Common myeloid progenitor, CD34-positive (primary cell): ENCODE results near the gene FOXP1.
"Not testable (repeated sequence)": the region's sequence is repeated elsewhere in the genome, so short reads cannot be mapped to it uniquely, and the experiment has no call there.

Experiments
- CTCF ChIA-PET: fragments of 350-600 bp; sonication (Branson Sonifier 250); formaldehyde crosslinking; loops from one replicate; lab custom pipeline; 2021; ENCODE audit warnings: antibody characterized with exemption; lab: Charles Lee
- POLR2A ChIA-PET: fragments of 350-600 bp; sonication (Branson Sonifier 250); formaldehyde crosslinking; loops from one replicate; lab custom pipeline; 2021; ENCODE audit warnings: antibody characterized with exemption; lab: Charles Lee
- DNase-seq, 3 donors: peaks; one replicate each; pipeline versions ENCODE4 v3.0.0 to v3.0.0-alpha.2; 2013
- H3K27ac ChIP-seq, 2 experiments: 1 replicate in 1 of 2; 2 replicates in 1 of 2; pipeline ENCODE4 v1.7.0; 2013; ENCODE audit warnings: inconsistent platforms in 2 of 2, low read length in 2 of 2, mild to moderate bottlenecking in 2 of 2, low read depth in 1 of 2, moderate library complexity in 1 of 2; ENCODE audit not compliant: severe bottlenecking in 2 of 2, insufficient read depth in 1 of 2, poor library complexity in 1 of 2
- H3K27me3 ChIP-seq, 5 experiments: replicated peaks in 2 of 5; 1 replicate in 3 of 5; 2 replicates in 2 of 5; pipeline versions ENCODE4 v1.6.1 to v1.7.0; 2013; ENCODE audit warnings: low read length in 4 of 5, mild to moderate bottlenecking in 2 of 5, moderate library complexity in 2 of 5, inconsistent platforms in 1 of 5; ENCODE audit not compliant: insufficient read depth in 5 of 5, control insufficient read depth in 4 of 5
- H3K36me3 ChIP-seq, 4 experiments: 1 replicate in 2 of 4; 2 replicates in 2 of 4; pipeline versions ENCODE4 v1.6.1 to v1.7.0; 2013; ENCODE audit warnings: low read length in 3 of 4, control low read depth in 1 of 4, mild to moderate bottlenecking in 1 of 4; ENCODE audit not compliant: control insufficient read depth in 4 of 4, insufficient read depth in 4 of 4
- H3K4me1 ChIP-seq, 4 experiments: 1 replicate in 3 of 4; 2 replicates in 1 of 4; pipeline versions ENCODE4 v1.6.1 to v1.7.1; 2013; ENCODE audit warnings: low read length in 3 of 4, mild to moderate bottlenecking in 3 of 4, control low read depth in 1 of 4, inconsistent platforms in 1 of 4, moderate library complexity in 1 of 4; ENCODE audit not compliant: control insufficient read depth in 4 of 4, insufficient read depth in 4 of 4; ENCODE audit errors: control extremely low read depth in 1 of 4
- H3K4me3 ChIP-seq, 7 experiments: 1 replicate in 4 of 7; 2 replicates in 3 of 7; pipeline versions ENCODE4 v1.5.1 to v1.7.0; 2013; ENCODE audit warnings: mild to moderate bottlenecking in 7 of 7, low read length in 6 of 7, moderate library complexity in 6 of 7, inconsistent platforms in 2 of 7, low read depth in 2 of 7, control low read depth in 1 of 7; ENCODE audit not compliant: insufficient read depth in 4 of 7, control insufficient read depth in 1 of 7; ENCODE audit errors: extremely low read depth in 1 of 7
- H3K9me3 ChIP-seq, 5 experiments: 1 replicate in 4 of 5; 2 replicates in 1 of 5; pipeline versions ENCODE4 v1.6.1 to v1.7.1; 2013; ENCODE audit warnings: low read length in 4 of 5, mild to moderate bottlenecking in 2 of 5, inconsistent platforms in 1 of 5, low read depth in 1 of 5, moderate library complexity in 1 of 5; ENCODE audit not compliant: control insufficient read depth in 4 of 5, insufficient read depth in 2 of 5; ENCODE audit errors: control extremely low read depth in 1 of 5
- WGBS: methylation state at CpG from one replicate; pipeline ENCODE4 v1.1.5; 2013; ENCODE audit not compliant: insufficient coverage; 5-methylcytosine and 5-hydroxymethylcytosine counted together

FOXP1 gene

DNA sequence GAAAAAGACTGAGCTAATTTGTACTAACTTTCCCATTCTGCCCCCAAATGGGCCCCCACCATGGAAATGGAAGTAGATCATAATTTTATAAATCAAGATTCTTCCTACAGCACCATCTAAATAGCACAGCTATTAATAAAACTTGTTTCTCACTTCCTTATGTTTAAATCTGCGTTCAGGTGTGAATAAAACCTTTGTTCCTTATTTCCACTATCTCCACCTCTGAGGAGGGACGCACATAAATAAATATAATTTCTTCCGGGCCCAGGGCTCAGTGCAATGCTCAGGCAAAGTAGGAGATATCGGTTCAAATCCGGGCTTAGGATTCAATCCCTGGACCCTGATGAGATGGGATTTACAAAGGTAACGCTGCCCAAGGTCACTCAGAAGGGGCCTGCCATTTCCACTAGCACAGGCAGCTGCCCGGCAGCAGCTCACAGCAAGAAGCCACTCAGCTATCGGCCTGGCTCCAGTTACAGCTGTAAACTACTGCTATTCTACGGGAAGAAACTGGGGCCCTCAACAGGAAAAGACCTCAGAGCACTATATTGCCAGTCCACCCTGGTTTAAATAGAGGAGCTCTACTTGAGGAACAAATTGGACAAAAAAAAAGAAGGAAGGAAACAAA lies 52.5 kb downstream of the FOXP1 start:
- CTCF ChIA-PET, result no interaction called here
- H3K4me1 ChIP-seq, result peaks cover 3 to 15% (median 10%) of the 10 kb centered on the region in 4 experiments
- H3K27ac ChIP-seq, result no peak overlapping the region
- POLR2A ChIA-PET, result no interaction called here
- no peaks in the 10 kb centered on the region for H3K9me3 ChIP-seq
- 95% methylated on average over 8 of the region's 9 CpGs for WGBS
- peaks cover 3 to 19% (median 12%) of the 10 kb centered on the region in 4 experiments for H3K36me3 ChIP-seq
- no peak for DNase-seq
- H3K27me3 ChIP-seq, result no peaks in the 10 kb centered on the region
- H3K4me3 ChIP-seq, result no peak overlapping the region

DNA sequence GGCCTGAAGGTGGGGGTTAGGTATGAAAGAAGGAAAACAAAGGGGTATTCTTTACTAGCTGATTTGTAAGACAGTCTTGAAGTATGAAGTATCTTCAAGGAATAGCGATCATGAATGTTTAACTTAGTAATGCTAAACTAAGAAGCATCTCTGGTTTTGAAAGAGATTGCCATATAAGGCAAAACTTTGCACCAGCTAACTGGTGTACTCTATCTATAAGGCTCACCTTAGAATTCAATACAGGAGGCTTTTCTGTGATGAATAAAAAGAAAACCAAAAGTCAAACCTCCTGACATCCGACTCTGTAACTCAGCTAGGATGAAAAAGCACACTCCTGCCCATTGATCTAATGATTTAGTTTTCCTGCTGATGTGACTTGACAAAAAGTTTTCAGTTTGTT lies 54.7 kb downstream of the FOXP1 start:
- no peak overlapping the region for H3K4me3 ChIP-seq
- H3K4me1 ChIP-seq, result peaks cover 5 to 26% (median 12%) of the 10 kb centered on the region in 4 experiments
- ChIA-PET CTCF (interaction anchor here (1.0 to 1.7 kb wide), 2 partner anchors 10 to 14 kb away, joined by 3 to 4 read pairs; no protein-coding TSS in a partner anchor), POLR2A (no interaction called here)
- no peak overlapping the region for H3K27ac ChIP-seq
- H3K36me3 ChIP-seq, result peaks cover 3 to 19% (median 13%) of the 10 kb centered on the region in 4 experiments
- H3K27me3 ChIP-seq, result no peaks in the 10 kb centered on the region
- no peaks in the 10 kb centered on the region for H3K9me3 ChIP-seq
- 100% methylated on average over 1 of the region's 2 CpGs for whole genome bisulfite sequencing
- no peak for DNase-seq

DNA sequence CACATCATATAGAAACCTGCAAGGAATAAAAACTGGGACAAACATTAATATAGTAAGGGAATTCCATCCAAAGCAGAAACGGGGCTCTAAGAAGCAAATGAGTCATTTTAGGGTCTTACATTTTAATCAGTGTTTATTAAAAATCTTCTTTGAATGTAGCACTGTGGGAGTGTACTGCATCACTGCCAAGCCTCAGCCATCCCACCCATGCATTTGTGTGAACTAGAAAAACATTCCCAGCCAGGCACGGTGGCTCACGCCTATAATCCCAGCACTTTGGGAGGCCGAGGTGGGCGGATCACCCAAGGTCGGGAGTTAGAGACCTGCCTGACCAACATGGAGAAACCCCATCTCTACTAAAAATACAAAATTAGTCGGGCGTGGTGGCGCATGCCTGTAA lies 57.1 kb downstream of the FOXP1 start:
- H3K4me3 ChIP-seq, POLR2A ChIA-PET, DNase-seq, H3K27ac ChIP-seq, H3K27me3 ChIP-seq, H3K9me3 ChIP-seq, CTCF ChIA-PET: not testable (repeated sequence)
- peaks cover 3 to 16% (median 13%) of the 10 kb centered on the region in 4 experiments for H3K36me3 ChIP-seq
- WGBS, result 100% methylated on average over 4 of the region's 9 CpGs
- peaks cover 4 to 20% (median 10%) of the 10 kb centered on the region in 4 experiments for H3K4me1 ChIP-seq

DNA sequence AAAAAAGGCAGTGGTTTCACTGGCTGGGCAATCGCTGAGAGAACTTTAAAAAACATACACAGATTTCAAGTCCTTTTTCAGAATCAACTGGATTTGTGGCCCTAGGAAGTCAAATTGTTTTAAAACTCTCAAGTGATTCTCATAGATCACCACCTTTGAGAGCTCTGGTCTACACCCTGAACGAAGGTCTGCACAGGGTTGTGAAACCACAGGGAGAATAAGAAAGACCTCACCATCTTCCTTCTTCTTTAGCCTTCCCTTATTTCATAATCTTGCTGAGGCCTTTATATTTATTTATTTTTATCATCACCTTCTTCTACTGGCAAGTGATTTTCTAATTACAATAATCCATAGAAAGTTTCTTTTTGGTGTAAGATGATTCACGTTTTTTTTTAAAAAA lies 58.1 kb downstream of the FOXP1 start:
- no peak overlapping the region for H3K4me3 ChIP-seq
- H3K27me3 ChIP-seq, result no peaks in the 10 kb centered on the region
- H3K4me1 ChIP-seq, result peaks cover 4 to 17% (median 8%) of the 10 kb centered on the region in 4 experiments
- H3K9me3 ChIP-seq, result no peaks in the 10 kb centered on the region
- CTCF ChIA-PET, result no interaction called here
- POLR2A ChIA-PET, result no interaction called here
- 43% methylated on average over 2 of the region's 3 CpGs for WGBS
- H3K27ac ChIP-seq, result no peak overlapping the region
- peak in 2 of 3 donors; percentile 45 to 46 for DNase-seq
- H3K36me3 ChIP-seq, result peaks cover 3 to 16% (median 9%) of the 10 kb centered on the region in 4 experiments

DNA sequence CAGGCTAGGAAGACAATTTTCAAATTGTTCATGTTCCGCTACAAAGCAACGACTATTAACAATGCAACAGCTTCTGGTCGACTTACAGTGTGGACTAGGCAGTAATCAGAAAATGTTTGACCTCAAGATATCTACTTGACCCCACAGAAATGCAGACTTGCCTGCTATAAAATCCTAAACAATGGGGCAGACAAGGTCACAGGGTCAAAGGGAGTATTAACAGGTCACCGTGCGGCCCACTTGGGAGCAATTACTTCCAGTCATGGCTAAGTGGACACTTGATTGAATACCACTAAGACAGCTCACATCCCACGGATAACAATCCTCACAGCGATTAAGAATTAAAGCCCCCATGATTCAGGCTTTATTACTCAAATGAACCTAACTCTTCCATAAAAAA lies 58.9 kb downstream of the FOXP1 start:
- CTCF ChIA-PET, result interaction anchor here (0.8 kb wide), 1 partner anchor 9 kb away, joined by 3 read pairs; no protein-coding TSS in a partner anchor
- Histone ChIP-seq H3K4me3 (no peak overlapping the region), H3K36me3 (peaks cover 2 to 16% (median 7%) of the 10 kb centered on the region in 4 experiments), H3K4me1 (peaks cover 4 to 17% (median 8%) of the 10 kb centered on the region in 4 experiments), H3K9me3 (no peaks in the 10 kb centered on the region), H3K27me3 (no peaks in the 10 kb centered on the region), H3K27ac (no peak overlapping the region)
- 100% methylated on average over 7 of the region's 7 CpGs for WGBS
- no peak for DNase-seq
- POLR2A ChIA-PET, result no interaction called here

DNA sequence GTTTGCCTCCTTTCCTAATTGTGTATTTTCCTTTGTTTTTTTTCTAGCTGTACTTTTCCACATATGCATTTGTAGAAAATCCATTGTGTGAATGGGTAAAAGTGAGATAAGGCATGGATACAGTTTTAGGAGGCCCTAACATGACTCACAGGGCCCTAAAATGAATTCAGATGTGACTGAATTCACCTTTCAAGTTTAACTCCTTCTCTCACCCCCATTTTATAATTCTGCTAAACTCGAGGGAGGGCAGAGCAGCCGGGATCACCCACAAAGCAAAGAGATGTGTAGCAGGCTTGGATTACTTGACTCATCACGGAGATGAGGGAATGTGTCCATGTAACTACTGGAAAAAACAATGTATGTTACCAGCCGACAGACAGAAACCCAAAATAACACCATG lies 59.9 kb downstream of the FOXP1 start:
- Histone ChIP-seq H3K27me3 (no peaks in the 10 kb centered on the region), H3K4me1 (peaks cover 4 to 17% (median 8%) of the 10 kb centered on the region in 4 experiments), H3K9me3 (no peaks in the 10 kb centered on the region), H3K4me3 (no peak overlapping the region), H3K36me3 (peaks cover 0 to 11% (median 5%) of the 10 kb centered on the region in 4 experiments), H3K27ac (no peak overlapping the region)
- CTCF ChIA-PET, result interaction anchor here (1.5 to 1.8 kb wide), 2 partner anchors 15 to 22 kb away, joined by 3 to 4 read pairs; no protein-coding TSS in a partner anchor
- POLR2A ChIA-PET, result interaction anchor here (0.6 kb wide), 1 partner anchor 1194 kb away, joined by 3 read pairs; no protein-coding TSS in a partner anchor
- DNase-seq, result no peak
- 100% methylated on average over 1 of the region's 4 CpGs for WGBS
